B cell (primary cell): Measurements from ENCODE around the gene TRIM74. TPM values are rescaled to one million over a fixed set of nuclear protein-coding genes. Genes with fewer than 3 reads are reported as not detected.
"Not testable (repeated sequence)": the region's sequence is repeated elsewhere in the genome, so short reads cannot be mapped to it uniquely, and the experiment has no call there.

Experiments used
- ATAC-seq: fragments of 200-7000 bp; cut with Tn5 transposase; one replicate; pipeline ENCODE4 v1.10.0; 2021; ENCODE audit warnings: low read depth, mild to moderate bottlenecking, moderate number of reproducible peaks, moderate library complexity
- CTCF ChIA-PET: fragments of 350-600 bp; sonication (Branson Sonifier 250); formaldehyde crosslinking; loops from one replicate; lab custom pipeline; 2021; ENCODE audit warnings: antibody characterized with exemption, inconsistent platforms; lab: Charles Lee
- POLR2A ChIA-PET: fragments of 350-600 bp; sonication (Branson Sonifier 250); formaldehyde crosslinking; loops from one replicate; lab custom pipeline; 2021; ENCODE audit warnings: antibody characterized with exemption; lab: Charles Lee
- DNase-seq: peaks from one replicate; pipeline ENCODE4 v3.0.0; 2013
- H2AFZ ChIP-seq: 2 replicates; pipeline ENCODE4 v1.6.1; 2012; ENCODE audit warnings: mild to moderate bottlenecking, low read depth, low read length; ENCODE audit not compliant: insufficient read depth, poor library complexity, severe bottlenecking
- H3K27ac ChIP-seq, 2 donors: 1 replicate in 1 of 2; 2 replicates in 1 of 2; pipeline ENCODE4 v1.5.1; 2012 to 2013; ENCODE audit warnings: low read length in 2 of 2, mild to moderate bottlenecking in 2 of 2, moderate library complexity in 1 of 2
- H3K27me3 ChIP-seq, 4 experiments: fragments of 200-600 bp in 1 of 4; sonication (generic) in 1 of 4; replicated peaks in 1 of 4; 1 replicate in 2 of 4; 2 replicates in 2 of 4; pipeline versions ENCODE4 v1.6.1 to v1.7.0; 2013 to 2016; ENCODE audit warnings: low read length in 3 of 4, mild to moderate bottlenecking in 2 of 4, mixed read lengths in 1 of 4, moderate library complexity in 1 of 4; ENCODE audit not compliant: insufficient read depth in 4 of 4, control insufficient read depth in 3 of 4; ENCODE audit errors: control extremely low read depth in 1 of 4
- H3K36me3 ChIP-seq, 2 experiments: replicated peaks in 1 of 2; 1 replicate in 1 of 2; 2 replicates in 1 of 2; pipeline versions ENCODE4 v1.6.1 to v1.7.1; 2013; ENCODE audit warnings: low read length in 1 of 2; ENCODE audit not compliant: insufficient read depth in 2 of 2, control insufficient read depth in 1 of 2; ENCODE audit errors: control extremely low read depth in 1 of 2, extremely low read depth in 1 of 2
- H3K4me1 ChIP-seq, 2 donors: fragments of 200-600 bp in 1 of 2; sonication (generic) in 1 of 2; 1 replicate in 1 of 2; 2 replicates in 1 of 2; pipeline versions ENCODE4 v1.5.1 to v1.6.1; 2013 to 2017; ENCODE audit warnings: low read length in 2 of 2; ENCODE audit not compliant: control insufficient read depth in 2 of 2, insufficient read depth in 2 of 2
- H3K4me2 ChIP-seq: replicated peaks from 2 replicates; pipeline ENCODE3; 2012; ENCODE audit warnings: mild to moderate bottlenecking, low read depth, low read length; ENCODE audit not compliant: poor library complexity, severe bottlenecking
- H3K4me3 ChIP-seq, 5 experiments: fragments of 200-600 bp in 1 of 5; sonication (generic) in 1 of 5; 1 replicate in 3 of 5; 2 replicates in 2 of 5; pipeline versions ENCODE4 v1.5.1 to v1.7.0; 2011 to 2016; ENCODE audit warnings: low read length in 4 of 5, mild to moderate bottlenecking in 4 of 5, low read depth in 2 of 5, control low read depth in 1 of 5, moderate library complexity in 1 of 5; ENCODE audit not compliant: insufficient read depth in 1 of 5; ENCODE audit errors: control extremely low read depth in 1 of 5, extremely low read depth in 1 of 5
- H3K79me2 ChIP-seq: fragments of 200-600 bp; sonication (generic); one replicate; pipeline ENCODE4 v1.6.0; 2016; ENCODE audit warnings: low read length; ENCODE audit not compliant: control insufficient read depth, insufficient read depth
- H3K9ac ChIP-seq: fragments of 200-600 bp; sonication (generic); 2 replicates; pipeline ENCODE4 v1.6.1; 2017; ENCODE audit warnings: mild to moderate bottlenecking, low read length, moderate library complexity
- H3K9me3 ChIP-seq, 3 donors: one replicate each; pipeline versions ENCODE4 v1.6.1 to v1.7.1; 2013; ENCODE audit warnings: low read length in 2 of 3; ENCODE audit not compliant: control insufficient read depth in 2 of 3, insufficient read depth in 1 of 3; ENCODE audit errors: control extremely low read depth in 1 of 3
- H4K20me1 ChIP-seq: 2 replicates; pipeline ENCODE4 v1.6.0; 2012; ENCODE audit warnings: mild to moderate bottlenecking, low read length; ENCODE audit not compliant: insufficient read depth, control insufficient read depth, poor library complexity, severe bottlenecking
- H3K27ac Mint-ChIP-seq: one replicate; pipeline ENCODE4 v1.8.0; 2021; ENCODE audit warnings: mixed read lengths
- H3K27me3 Mint-ChIP-seq: one replicate; pipeline ENCODE4 v1.8.0; 2021; ENCODE audit warnings: mixed read lengths
- H3K4me1 Mint-ChIP-seq: one replicate; pipeline ENCODE4 v1.8.0; 2021; ENCODE audit warnings: mixed read lengths
- H3K4me3 Mint-ChIP-seq: one replicate; pipeline ENCODE4 v1.8.0; 2021; ENCODE audit warnings: mixed read lengths
- H3K9me3 Mint-ChIP-seq: one replicate; pipeline ENCODE4 v1.8.0; 2022; ENCODE audit warnings: mixed read lengths; ENCODE audit not compliant: insufficient read depth
- WGBS: methylation state at CpG from one replicate; pipeline ENCODE4 v1.1.5; 2013; ENCODE audit warnings: missing lambda C conversion rate; ENCODE audit not compliant: insufficient coverage; 5-methylcytosine and 5-hydroxymethylcytosine counted together
- intact Hi-C: fragments of 100-400 bp; cut with micrococcal nuclease; formaldehyde crosslinking; loops from one replicate; pipeline ENCODE4 v1.10.0; 2022
- polyA plus RNA-seq: library from polyadenylated mRNA; depleted of rRNA; stranded (reverse); fragments of >200 nt; gene quantifications from 2 replicates; pipeline ENCODE4 v1.2.3, GENCODE V29; 2012
- total RNA-seq, 2 donors: library from RNA; stranded (reverse); fragments of 120-200 nt in 1 of 2; gene quantifications; 1 replicate in 1 of 2; 2 replicates in 1 of 2; pipeline versions ENCODE4 v1.2.3 to v1.2.4, GENCODE V29; 2013 to 2022

The TRIM74 gene
- total and polyA plus RNA-seq, 2 donors (not counting 1 experiment from before 2014, with no cell fraction given), result 0.97 to 1.2 TPM

DNA sequence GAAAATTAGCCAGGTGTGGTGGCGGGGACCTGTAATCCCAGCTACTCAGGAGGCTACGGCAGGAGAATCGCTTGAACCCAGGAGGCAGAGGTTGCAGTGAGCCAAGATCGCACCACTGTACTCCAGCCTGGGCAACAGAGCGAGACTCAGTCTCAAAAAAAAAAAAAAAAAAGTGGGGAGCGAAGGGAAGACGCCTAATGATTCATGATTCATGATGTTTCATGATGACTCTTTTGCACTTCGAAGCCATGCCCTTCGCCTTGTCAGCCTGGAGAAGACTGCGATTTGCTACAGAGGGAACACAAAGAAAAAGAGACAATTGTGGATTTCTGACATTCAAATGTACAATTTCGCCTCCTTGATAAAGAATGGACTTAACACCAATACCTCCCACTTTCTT is 12.8 kb upstream of the TRIM74 start:
- H3K4me1 ChIP-seq, H3K4me3 Mint-ChIP-seq, H3K9me3 Mint-ChIP-seq, H3K27me3 Mint-ChIP-seq, H3K9ac ChIP-seq, CTCF ChIA-PET, H3K4me3 ChIP-seq, POLR2A ChIA-PET, H3K4me2 ChIP-seq, H3K4me1 Mint-ChIP-seq, H3K27me3 ChIP-seq, DNase-seq, H3K27ac ChIP-seq, H3K79me2 ChIP-seq, H3K9me3 ChIP-seq, intact Hi-C loops, H2AFZ ChIP-seq, H3K36me3 ChIP-seq, ATAC-seq, H3K27ac Mint-ChIP-seq, H4K20me1 ChIP-seq: not testable (repeated sequence)
- no CpG with 5 or more reads among the region's 11 CpGs for WGBS

DNA sequence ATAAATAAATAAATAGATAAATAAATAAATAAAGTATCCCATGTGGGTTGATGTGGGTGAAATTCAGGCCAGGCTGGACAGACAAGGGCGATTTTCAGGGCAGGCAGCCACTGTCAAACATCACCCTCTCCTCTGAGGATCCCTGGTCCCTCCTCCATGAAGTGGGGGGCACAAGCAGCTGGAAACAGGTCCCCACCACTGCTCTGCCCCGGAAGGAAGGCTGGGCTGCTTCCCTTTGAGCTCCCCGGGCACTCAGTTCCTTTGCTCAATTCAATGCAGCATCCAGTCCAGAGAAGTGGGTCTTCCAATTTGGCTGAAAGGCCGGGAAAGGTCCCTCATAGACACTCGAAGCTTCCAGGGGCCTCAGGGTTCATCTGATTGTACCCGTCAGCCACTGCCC is 11.1 kb upstream of the TRIM74 start:
- H3K4me1 Mint-ChIP-seq, H3K36me3 ChIP-seq, ATAC-seq, DNase-seq, H3K4me3 ChIP-seq, H3K4me3 Mint-ChIP-seq, POLR2A ChIA-PET, intact Hi-C loops, H3K27me3 Mint-ChIP-seq, H3K9ac ChIP-seq, H3K4me2 ChIP-seq, H2AFZ ChIP-seq, H3K9me3 ChIP-seq, H3K27ac Mint-ChIP-seq, H4K20me1 ChIP-seq, H3K27ac ChIP-seq, H3K4me1 ChIP-seq, H3K79me2 ChIP-seq, CTCF ChIA-PET, H3K9me3 Mint-ChIP-seq, H3K27me3 ChIP-seq: not testable (repeated sequence)
- WGBS, result no CpG with 5 or more reads among the region's 6 CpGs

- CTCF ChIA-PET, H3K4me2 ChIP-seq, H3K27ac ChIP-seq, POLR2A ChIA-PET, DNase-seq, ATAC-seq, H3K4me1 ChIP-seq, H3K27ac Mint-ChIP-seq, H3K27me3 ChIP-seq, H2AFZ ChIP-seq, H3K36me3 ChIP-seq, H3K4me3 ChIP-seq, H3K4me3 Mint-ChIP-seq, intact Hi-C loops, H3K79me2 ChIP-seq, H3K9ac ChIP-seq, H3K9me3 Mint-ChIP-seq, H3K4me1 Mint-ChIP-seq, H3K9me3 ChIP-seq, H4K20me1 ChIP-seq, H3K27me3 Mint-ChIP-seq: not testable (repeated sequence)
- WGBS, result no CpG with 5 or more reads among the region's 12 CpGs
Observed at GRCh38 chr7:72976434-72976833, 7.2 kb upstream of the TRIM74 start.

GRCh38 chr7:72975656-72976286 is 6.5 kb upstream of the TRIM74 start:
- H2AFZ ChIP-seq, H3K4me2 ChIP-seq, DNase-seq, H3K36me3 ChIP-seq, CTCF ChIA-PET, H3K4me3 Mint-ChIP-seq, H3K27ac Mint-ChIP-seq, H3K4me1 ChIP-seq, H3K9ac ChIP-seq, H3K27ac ChIP-seq, H4K20me1 ChIP-seq, POLR2A ChIA-PET, H3K9me3 Mint-ChIP-seq, ATAC-seq, H3K4me3 ChIP-seq, H3K79me2 ChIP-seq, H3K27me3 Mint-ChIP-seq, H3K4me1 Mint-ChIP-seq, H3K27me3 ChIP-seq, H3K9me3 ChIP-seq, intact Hi-C loops: not testable (repeated sequence)
- WGBS, result 97% methylated on average over 4 of the region's 55 CpGs
